Keratinocyte (primary cell): ENCODE results near the gene MDM4. TPM values are rescaled to one million over a fixed set of nuclear protein-coding genes. Genes with fewer than 3 reads are reported as not detected.

Experiments
- DNase-seq: peaks from one replicate; pipeline ENCODE4 v3.0.0-alpha.2; 2011; ENCODE audit warnings: low read depth, missing footprints, low spot score
- FAIRE-seq: peaks from 2 replicates; lab custom pipeline; 2011; peaks lifted over from hg19 to GRCh38; lab: Jason Lieb, UNC
- H2AFZ ChIP-seq: 2 replicates; pipeline ENCODE4 v1.6.0; 2012; ENCODE audit warnings: low read length, control low read depth, inconsistent platforms; ENCODE audit not compliant: control insufficient read depth
- H3K27ac ChIP-seq: 2 replicates; pipeline ENCODE4 v1.5.1; 2011; ENCODE audit warnings: low read length; ENCODE audit not compliant: control insufficient read depth, insufficient read depth
- H3K27me3 ChIP-seq: 3 replicates; pipeline ENCODE4 v1.6.0; 2011; ENCODE audit warnings: low read length; ENCODE audit not compliant: control insufficient read depth, insufficient read depth; ENCODE audit errors: extremely low read depth
- H3K36me3 ChIP-seq, 2 experiments: 2 replicates in 1 of 2; 3 replicates in 1 of 2; pipeline ENCODE4 v1.5.1; 2011; ENCODE audit warnings: low read length in 2 of 2, mild to moderate bottlenecking in 1 of 2; ENCODE audit not compliant: control insufficient read depth in 2 of 2, insufficient read depth in 2 of 2; ENCODE audit errors: extremely low read depth in 1 of 2
- H3K4me1 ChIP-seq: 3 replicates; pipeline ENCODE4 v1.5.1; 2011; ENCODE audit warnings: low read length; ENCODE audit not compliant: control insufficient read depth, insufficient read depth; ENCODE audit errors: extremely low read depth
- H3K4me2 ChIP-seq: 3 replicates; pipeline ENCODE4 v1.6.0; 2011; ENCODE audit warnings: low read depth, low read length; ENCODE audit not compliant: control insufficient read depth, insufficient read depth; ENCODE audit errors: extremely low read depth
- H3K4me3 ChIP-seq, 3 experiments: fragments of 200-600 bp in 1 of 3; sonication (generic) in 1 of 3; 2 replicates in 2 of 3; 3 replicates in 1 of 3; pipeline ENCODE4 v1.5.1; 2011 to 2016; ENCODE audit warnings: low read length in 3 of 3, mild to moderate bottlenecking in 3 of 3, control low read depth in 2 of 3, inconsistent platforms in 1 of 3, low read depth in 1 of 3, mixed read lengths in 1 of 3, mixed run types in 1 of 3, moderate library complexity in 1 of 3; ENCODE audit not compliant: control insufficient read depth in 2 of 3, insufficient read depth in 2 of 3; ENCODE audit errors: extremely low read depth in 1 of 3
- H3K79me2 ChIP-seq: 2 replicates; pipeline ENCODE4 v1.6.0; 2012; ENCODE audit warnings: low read length; ENCODE audit not compliant: control insufficient read depth, insufficient read depth
- H3K9ac ChIP-seq: 3 replicates; pipeline ENCODE4 v1.6.0; 2011; ENCODE audit warnings: low read length; ENCODE audit not compliant: control insufficient read depth, insufficient read depth; ENCODE audit errors: extremely low read depth
- H3K9me1 ChIP-seq: 3 replicates; pipeline ENCODE4 v1.6.0; 2011; ENCODE audit warnings: low read length; ENCODE audit not compliant: control insufficient read depth, insufficient read depth; ENCODE audit errors: extremely low read depth
- H3K9me3 ChIP-seq: 2 replicates; pipeline ENCODE4 v1.5.1; 2012; ENCODE audit warnings: low read depth, low read length; ENCODE audit not compliant: control insufficient read depth
- H4K20me1 ChIP-seq: 3 replicates; pipeline ENCODE4 v1.6.0; 2011; ENCODE audit warnings: low read length; ENCODE audit not compliant: control insufficient read depth, insufficient read depth; ENCODE audit errors: extremely low read depth
- CTCF ChIP-seq, 3 experiments: IDR thresholded peaks in 1 of 3; conservative IDR thresholded peaks in 1 of 3; optimal IDR thresholded peaks in 1 of 3; 2 replicates in 2 of 3; 3 replicates in 1 of 3; pipeline versions ENCODE3 to v1.5.1; 2011; ENCODE audit warnings: low read length in 3 of 3, mild to moderate bottlenecking in 3 of 3, moderate library complexity in 2 of 3, control low read depth in 1 of 3, inconsistent platforms in 1 of 3; ENCODE audit not compliant: insufficient read depth in 2 of 3; ENCODE audit errors: extremely low read depth in 1 of 3
- EZH2 ChIP-seq: IDR thresholded peaks from one replicate; pipeline ENCODE4 v1.6.1; 2012; ENCODE audit warnings: inconsistent platforms, mild to moderate bottlenecking, low read length, moderate library complexity
- dilution Hi-C: fragments of 300-500 bp; cut with MboI; formaldehyde crosslinking; loops from one replicate; pipeline ENCODE4 v1.7.0; 2020; ENCODE audit warnings: low sequenced_read_pairs; ENCODE audit not compliant: extremely low pct_ligation_motif_present
- polyA plus RNA-seq, 5 experiments: library from polyadenylated mRNA; depleted of rRNA in 3 of 5; stranded (reverse) in 3 of 5; stranded (forward) in 1 of 5; unstranded in 1 of 5; fragments of >200 nt; gene quantifications; 1 replicate in 1 of 5; 2 replicates in 3 of 5; 3 replicates in 1 of 5; pipeline versions ENCODE4 v1.2.1 to v1.2.3, GENCODE V29; 2011 to 2012; ENCODE audit warnings: missing spikeins in 2 of 5, low read depth in 1 of 5, low replicate concordance in 1 of 5

MDM4 gene
- polyA plus RNA-seq, 1 donor (not counting 4 experiments of a cell fraction or from before 2014, with no cell fraction given), result 17.8 TPM

GRCh38 chr1:204509186-204509635 lies 7.0 kb upstream of the MDM4 start:
- no peaks in the 10 kb centered on the region for H3K36me3 ChIP-seq
- H3K9me3 ChIP-seq, result no peaks in the 10 kb centered on the region
- H2AFZ ChIP-seq, result no peak overlapping the region
- H3K27ac ChIP-seq, result no peak overlapping the region
- dilution Hi-C loops, result no loop called here
- no peak for TF ChIP-seq EZH2
- TF ChIP-seq CTCF (optimal IDR thresholded peaks at IDR 0.05 in 1 of 3, IDR thresholded peaks at IDR 0.05 in 1 of 3, conservative IDR thresholded peaks at IDR 0.05 in 1 of 3; ENCODE audit: extremely low read depth in 1 of 3, insufficient read depth in 2 of 3, low read length in 3 of 3), result no peak
- H3K4me1 ChIP-seq, result peaks cover 8% of the 10 kb centered on the region
- no peaks in the 10 kb centered on the region for H3K9me1 ChIP-seq
- H3K79me2 ChIP-seq, result no peaks in the 10 kb centered on the region
- no peak overlapping the region for H3K4me3 ChIP-seq
- H3K4me2 ChIP-seq, result no peak overlapping the region
- no peaks in the 10 kb centered on the region for H3K27me3 ChIP-seq
- H4K20me1 ChIP-seq, result no peaks in the 10 kb centered on the region
- FAIRE-seq (no peak), DNase-seq (no peak)
- no peak overlapping the region for H3K9ac ChIP-seq

GRCh38 chr1:204511366-204511765 lies 4.8 kb upstream of the MDM4 start:
- H3K27me3 ChIP-seq, result no peaks in the 10 kb centered on the region
- no peaks in the 10 kb centered on the region for H3K9me3 ChIP-seq
- no peak overlapping the region for H3K4me3 ChIP-seq
- TF ChIP-seq EZH2 (no peak), CTCF (optimal IDR thresholded peaks at IDR 0.05 in 1 of 3, IDR thresholded peaks at IDR 0.05 in 1 of 3, conservative IDR thresholded peaks at IDR 0.05 in 1 of 3; ENCODE audit: extremely low read depth in 1 of 3, insufficient read depth in 2 of 3, low read length in 3 of 3) (no peak)
- no peak overlapping the region for H2AFZ ChIP-seq
- H3K79me2 ChIP-seq, result no peaks in the 10 kb centered on the region
- H3K9ac ChIP-seq, result no peak overlapping the region
- no peak overlapping the region for H3K4me2 ChIP-seq
- DNase-seq (no peak), FAIRE-seq (no peak)
- no peak overlapping the region for H3K27ac ChIP-seq
- H3K9me1 ChIP-seq, result no peaks in the 10 kb centered on the region
- H3K36me3 ChIP-seq, result no peaks in the 10 kb centered on the region
- peaks cover 11% of the 10 kb centered on the region for H3K4me1 ChIP-seq
- dilution Hi-C loops, result no loop called here
- no peaks in the 10 kb centered on the region for H4K20me1 ChIP-seq
